Mucosa of stomach (tissue), 1 donor: ENCODE results near the gene NBPF20.
"Not testable (repeated sequence)": the region's sequence is repeated elsewhere in the genome, so short reads cannot be mapped to it uniquely, and the experiment has no call there.

Experiments used
- H3K27me3 ChIP-seq: one replicate; pipeline ENCODE4 v1.7.0; 2013; ENCODE audit warnings: mild to moderate bottlenecking, low read length; ENCODE audit not compliant: control insufficient read depth, insufficient read depth
- H3K36me3 ChIP-seq: one replicate; pipeline ENCODE4 v1.7.0; 2013; ENCODE audit warnings: low read length; ENCODE audit not compliant: control insufficient read depth, insufficient read depth
- H3K4me1 ChIP-seq: one replicate; pipeline ENCODE4 v1.7.0; 2013; ENCODE audit warnings: mild to moderate bottlenecking, low read length; ENCODE audit not compliant: control insufficient read depth, insufficient read depth
- H3K4me3 ChIP-seq: one replicate; pipeline ENCODE4 v1.7.0; 2013; ENCODE audit warnings: low read length
- H3K9ac ChIP-seq: one replicate; pipeline ENCODE4 v1.7.0; 2013; ENCODE audit warnings: mild to moderate bottlenecking, low read length, moderate library complexity
- H3K9me3 ChIP-seq: one replicate; pipeline ENCODE4 v1.7.0; 2013; ENCODE audit warnings: mild to moderate bottlenecking, low read length, moderate library complexity; ENCODE audit not compliant: control insufficient read depth
- donor health status: Pancreatic carcinoma.

The NBPF20 gene

DNA sequence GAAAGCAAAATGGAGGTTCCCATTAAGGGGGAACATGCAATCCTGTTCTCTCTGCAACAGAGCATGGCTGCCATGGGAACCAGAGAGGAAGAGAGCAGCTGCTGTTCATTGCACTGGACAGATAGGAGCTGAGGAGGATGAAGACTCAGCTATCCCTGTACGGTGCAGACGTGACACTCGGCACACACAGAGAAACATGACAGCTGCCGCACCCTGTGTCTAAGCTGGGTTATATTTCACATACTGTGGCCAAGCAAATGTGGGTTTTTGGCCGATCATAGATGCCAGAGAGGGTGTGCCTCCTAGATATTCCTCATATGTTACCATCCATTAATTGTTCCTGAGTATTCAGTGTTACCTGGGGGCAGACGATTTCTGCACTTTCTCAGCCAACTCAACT is 24.7 kb downstream of the NBPF20 start:
- not testable (repeated sequence) for H3K9ac ChIP-seq, H3K27me3 ChIP-seq, H3K4me1 ChIP-seq, H3K9me3 ChIP-seq, H3K36me3 ChIP-seq, H3K4me3 ChIP-seq
